Transverse colon (tissue), 4 donors: ENCODE data around the gene POLR2E. TPM values are rescaled to one million over a fixed set of nuclear protein-coding genes. Genes with fewer than 3 reads are reported as not detected.

ENCODE experiments used
- DNase-seq: peaks from one replicate; pipeline ENCODE4 v3.0.0-alpha.2; 2019
- H3K27ac ChIP-seq, 4 donors: fragments of 200-600 bp; sonication (generic); 2 replicates each; pipeline ENCODE4 v1.5.1; 2016 to 2018; ENCODE audit warnings: inconsistent platforms in 4 of 4
- H3K27me3 ChIP-seq: fragments of 200-600 bp; sonication (generic); 2 replicates; pipeline ENCODE4 v1.5.1; 2017; ENCODE audit warnings: inconsistent platforms
- H3K36me3 ChIP-seq, 4 donors: fragments of 200-600 bp; sonication (generic); 2 replicates each; pipeline ENCODE4 v1.5.1; 2017 to 2019; ENCODE audit warnings: inconsistent platforms in 4 of 4
- H3K4me1 ChIP-seq, 4 donors: fragments of 200-600 bp; sonication (generic); 2 replicates each; pipeline ENCODE4 v1.5.1; 2017 to 2020; ENCODE audit warnings: inconsistent platforms in 4 of 4
- H3K4me3 ChIP-seq, 4 donors: fragments of 200-600 bp; sonication (generic); 1 replicate in 1 of 4; 2 replicates in 3 of 4; pipeline versions ENCODE4 v1.5.1 to v1.6.1; 2017 to 2019; ENCODE audit warnings: inconsistent platforms in 4 of 4
- H3K9me3 ChIP-seq, 2 donors: fragments of 200-600 bp; sonication (generic); 2 replicates each; pipeline ENCODE4 v1.5.1; 2017 to 2019; ENCODE audit warnings: inconsistent platforms in 2 of 2
- EP300 ChIP-seq: sonication (generic); formaldehyde crosslinking; IDR thresholded peaks from one replicate; pipeline ENCODE4 v1.6.1; 2017; ENCODE audit warnings: antibody characterized with exemption, low read depth
- POLR2A ChIP-seq: fragments of 450-650 bp; IDR thresholded peaks from one replicate; pipeline ENCODE4 v1.6.1; 2016; ENCODE audit warnings: antibody characterized with exemption, mild to moderate bottlenecking, moderate library complexity
- POLR2AphosphoS5 ChIP-seq, 3 donors: sonication (generic); formaldehyde crosslinking; IDR thresholded peaks; one replicate each; pipeline ENCODE4 v1.6.1; 2016; ENCODE audit warnings: antibody characterized with exemption in 3 of 3
- WGBS, 2 donors: methylation state at CpG; one replicate each; pipeline ENCODE4 v1.1.5; 2018; ENCODE audit warnings: low coverage in 1 of 2; 5-methylcytosine and 5-hydroxymethylcytosine counted together
- in situ Hi-C, 4 donors: fragments of 200-750 bp; cut with MboI; loops; one replicate each; pipeline versions ENCODE4 v1.15.0 to v1.15.1; 2017; ENCODE audit warnings: low sequenced_read_pairs in 3 of 4, low pct_ligation_motif_present in 1 of 4, low pct_unique_long_range_greater_than_20kb in 1 of 4
- intact Hi-C: fragments of 100-400 bp; cut with DNase I; formaldehyde crosslinking; loops from one replicate; pipeline ENCODE4 v1.15.1; 2023; ENCODE audit warnings: low total_unique reads
- total RNA-seq, 4 donors: library from RNA; depleted of rRNA; stranded (reverse); fragments of >200 nt; gene quantifications; one replicate each; pipeline ENCODE4 v1.1.0, GENCODE V29; 2016
- TF ChIP-seq, protein P1 (sequence below), 5 experiments: fragments of 200-600 bp in 3 of 5; fragments of 450-650 bp in 2 of 5; sonication (generic) in 3 of 5; IDR thresholded peaks; 1 replicate in 2 of 5; 2 replicates in 3 of 5; pipeline ENCODE4 v1.5.1; 2016 to 2017; ENCODE audit warnings: antibody characterized with exemption in 5 of 5, inconsistent platforms in 3 of 5, mild to moderate bottlenecking in 2 of 5, moderate library complexity in 1 of 5

POLR2E gene
- total RNA-seq, 4 donors from 2014 or later, result 74.8 to 167 (median 103) TPM

DNA sequence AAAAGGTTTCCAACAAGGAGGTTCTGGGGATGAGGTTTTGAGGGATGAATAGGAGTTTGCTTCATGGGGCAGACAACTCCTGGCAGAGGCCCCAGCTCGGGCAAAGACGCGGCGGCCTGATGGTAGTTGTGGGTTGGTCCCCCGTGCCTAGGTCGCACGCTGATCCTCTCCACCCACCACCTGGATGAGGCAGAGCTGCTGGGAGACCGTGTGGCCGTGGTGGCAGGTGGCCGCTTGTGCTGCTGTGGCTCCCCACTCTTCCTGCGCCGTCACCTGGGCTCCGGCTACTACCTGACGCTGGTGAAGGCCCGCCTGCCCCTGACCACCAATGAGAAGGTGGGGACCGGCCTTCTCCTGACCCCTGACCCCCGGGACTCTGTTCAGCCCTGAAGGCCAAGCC is 43.4 kb downstream of the POLR2E start:
- 89% methylated on average over 14 of the region's 17 CpGs; no CpG with 5 or more reads in 1 of the 2 donors for WGBS, 2 donors
- Histone ChIP-seq H3K9me3 (peaks cover 0 to under 1% of the 10 kb centered on the region in 2 donors), H3K4me1 (peaks cover 0 to 3% (median 0%) of the 10 kb centered on the region in 4 donors), H3K4me3 (no peak overlapping the region), H3K27ac (no peak overlapping the region), H3K36me3 (no peaks in the 10 kb centered on the region), H3K27me3 (no peaks in the 10 kb centered on the region)
- intact Hi-C loops (no loop called here), in situ Hi-C loops (no loop called here)
- TF ChIP-seq POLR2AphosphoS5 (IDR thresholded peaks at IDR 0.05) (no peak), POLR2A (no peak), EP300 (no peak)
- TF ChIP-seq, protein P1, sequence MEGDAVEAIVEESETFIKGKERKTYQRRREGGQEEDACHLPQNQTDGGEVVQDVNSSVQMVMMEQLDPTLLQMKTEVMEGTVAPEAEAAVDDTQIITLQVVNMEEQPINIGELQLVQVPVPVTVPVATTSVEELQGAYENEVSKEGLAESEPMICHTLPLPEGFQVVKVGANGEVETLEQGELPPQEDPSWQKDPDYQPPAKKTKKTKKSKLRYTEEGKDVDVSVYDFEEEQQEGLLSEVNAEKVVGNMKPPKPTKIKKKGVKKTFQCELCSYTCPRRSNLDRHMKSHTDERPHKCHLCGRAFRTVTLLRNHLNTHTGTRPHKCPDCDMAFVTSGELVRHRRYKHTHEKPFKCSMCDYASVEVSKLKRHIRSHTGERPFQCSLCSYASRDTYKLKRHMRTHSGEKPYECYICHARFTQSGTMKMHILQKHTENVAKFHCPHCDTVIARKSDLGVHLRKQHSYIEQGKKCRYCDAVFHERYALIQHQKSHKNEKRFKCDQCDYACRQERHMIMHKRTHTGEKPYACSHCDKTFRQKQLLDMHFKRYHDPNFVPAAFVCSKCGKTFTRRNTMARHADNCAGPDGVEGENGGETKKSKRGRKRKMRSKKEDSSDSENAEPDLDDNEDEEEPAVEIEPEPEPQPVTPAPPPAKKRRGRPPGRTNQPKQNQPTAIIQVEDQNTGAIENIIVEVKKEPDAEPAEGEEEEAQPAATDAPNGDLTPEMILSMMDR (IDR thresholded peaks at IDR 0.05), result no peak
- no peak for DNase-seq

DNA sequence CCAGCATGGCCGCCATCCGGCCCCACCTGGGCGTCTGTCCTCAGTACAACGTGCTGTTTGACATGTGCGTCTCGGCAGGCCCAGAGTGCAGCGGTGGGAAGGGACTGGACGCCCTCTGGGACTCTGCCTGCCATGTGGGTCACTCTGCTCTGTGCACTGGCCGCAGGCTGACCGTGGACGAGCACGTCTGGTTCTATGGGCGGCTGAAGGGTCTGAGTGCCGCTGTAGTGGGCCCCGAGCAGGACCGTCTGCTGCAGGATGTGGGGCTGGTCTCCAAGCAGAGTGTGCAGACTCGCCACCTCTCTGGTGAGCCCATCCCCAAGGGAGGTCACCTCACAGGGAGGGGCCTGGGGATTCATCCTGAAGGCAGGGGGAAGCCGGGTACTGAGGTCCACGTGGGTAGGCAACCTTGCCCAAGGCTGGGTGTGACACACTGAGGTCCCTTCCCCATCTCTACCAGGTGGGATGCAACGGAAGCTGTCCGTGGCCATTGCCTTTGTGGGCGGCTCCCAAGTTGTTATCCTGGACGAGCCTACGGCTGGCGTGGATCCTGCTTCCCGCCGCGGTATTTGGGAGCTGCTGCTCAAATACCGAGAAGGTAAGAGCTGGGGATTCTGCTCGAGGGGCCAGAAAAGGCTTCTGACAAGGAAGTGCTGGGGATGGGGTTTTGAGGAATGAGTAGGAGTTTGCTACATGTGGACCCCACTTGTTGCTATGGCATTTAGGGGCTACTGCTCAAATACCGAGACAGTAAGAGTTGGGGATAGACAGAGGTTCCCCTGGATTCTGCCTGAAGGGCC is 44.0 kb downstream of the POLR2E start:
- no peak for DNase-seq
- TF ChIP-seq POLR2AphosphoS5 (IDR thresholded peaks at IDR 0.05) (no peak), EP300 (no peak), POLR2A (no peak)
- TF ChIP-seq, protein P1 (IDR thresholded peaks at IDR 0.05), result no peak
- intact Hi-C loops (no loop called here), in situ Hi-C loops (no loop called here)
- Histone ChIP-seq H3K4me3 (no peak overlapping the region), H3K36me3 (no peaks in the 10 kb centered on the region), H3K27me3 (no peaks in the 10 kb centered on the region), H3K9me3 (no peaks in the 10 kb centered on the region), H3K27ac (no peak overlapping the region), H3K4me1 (peaks cover 0 to 4% (median 0%) of the 10 kb centered on the region in 4 donors)
- WGBS, 2 donors, result 92% methylated on average over 20 of the region's 31 CpGs; no CpG with 5 or more reads in 1 of the 2 donors

DNA sequence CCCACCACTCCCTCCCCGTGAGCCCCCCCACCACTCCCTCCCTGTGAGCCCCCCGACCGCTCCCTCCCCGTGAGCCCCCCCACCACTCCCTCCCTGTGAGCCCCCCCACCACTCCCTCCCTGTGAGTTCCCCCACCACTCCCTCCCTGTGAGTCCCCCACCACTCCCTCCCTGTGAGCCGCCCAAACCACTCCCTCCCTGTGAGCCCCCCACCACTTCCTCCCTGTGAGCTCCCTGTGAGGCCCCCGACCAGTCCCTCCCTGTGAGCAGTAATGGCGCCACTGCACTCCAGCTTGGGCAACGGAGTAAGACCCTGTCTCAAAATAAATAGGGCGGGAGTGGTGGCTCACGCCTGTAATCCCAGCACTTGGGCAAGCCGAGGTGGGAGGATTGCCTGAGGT is 45.4 kb downstream of the POLR2E start:
- no peak overlapping the region for H3K27ac ChIP-seq
- H3K9me3 ChIP-seq, result no peaks in the 10 kb centered on the region
- no peaks in the 10 kb centered on the region for H3K36me3 ChIP-seq
- no peaks in the 10 kb centered on the region for H3K27me3 ChIP-seq
- in situ Hi-C loops, result no loop called here
- no peak overlapping the region for H3K4me3 ChIP-seq
- no peak for DNase-seq
- H3K4me1 ChIP-seq, result peaks cover 0 to 4% (median 0%) of the 10 kb centered on the region in 4 donors
- intact Hi-C loops, result no loop called here
- 70% methylated on average over 6 of the region's 11 CpGs; no CpG with 5 or more reads in 1 of the 2 donors for WGBS, 2 donors
- TF ChIP-seq POLR2A (no peak), POLR2AphosphoS5 (IDR thresholded peaks at IDR 0.05) (no peak), EP300 (no peak)
- TF ChIP-seq, protein P1 (IDR thresholded peaks at IDR 0.05), result no peak

DNA sequence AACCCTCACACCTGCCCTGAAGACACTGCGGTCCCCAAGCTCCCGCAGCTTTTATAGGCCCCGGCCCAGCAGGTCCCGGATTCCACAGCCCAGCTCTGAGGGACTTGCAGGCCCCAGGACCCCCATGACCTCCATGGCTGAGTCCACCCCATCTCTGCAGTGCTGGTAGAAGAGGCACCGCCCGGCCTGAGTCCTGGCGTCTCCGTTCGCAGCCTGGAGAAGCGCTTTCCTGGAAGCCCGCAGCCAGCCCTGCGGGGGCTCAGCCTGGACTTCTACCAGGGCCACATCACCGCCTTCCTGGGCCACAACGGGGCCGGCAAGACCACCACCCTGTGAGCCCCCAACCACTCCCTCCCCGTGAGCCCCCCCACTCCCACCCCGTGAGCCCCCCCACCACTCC is 46.1 kb downstream of the POLR2E start:
- 79% methylated on average over 15 of the region's 17 CpGs; no CpG with 5 or more reads in 1 of the 2 donors for WGBS, 2 donors
- Histone ChIP-seq H3K27me3 (no peaks in the 10 kb centered on the region), H3K4me3 (no peak overlapping the region), H3K4me1 (peaks cover 0 to 4% (median 0%) of the 10 kb centered on the region in 4 donors), H3K9me3 (no peaks in the 10 kb centered on the region), H3K36me3 (no peaks in the 10 kb centered on the region), H3K27ac (no peak overlapping the region)
- TF ChIP-seq POLR2AphosphoS5 (IDR thresholded peaks at IDR 0.05), result no peak
- TF ChIP-seq POLR2A, result no peak
- TF ChIP-seq EP300, result no peak
- intact Hi-C loops, result no loop called here
- DNase-seq, result no peak
- in situ Hi-C loops, result no loop called here
